GM12891 (cell line): Measurements from ENCODE around the gene RAB4B.

Source experiments
- DNase-seq: peaks from one replicate; pipeline ENCODE4 v3.0.0; 2011; ENCODE audit warnings: low spot score; ENCODE audit not compliant: insufficient read length
- FAIRE-seq: peaks from 2 replicates; lab custom pipeline; 2011; peaks lifted over from hg19 to GRCh38; lab: Jason Lieb, UNC
- PAX5 ChIP-seq: IDR thresholded peaks from 2 replicates; pipeline ENCODE4 v1.6.1; 2011; ENCODE audit warnings: low read length, moderate library complexity, mild to moderate bottlenecking; ENCODE audit not compliant: insufficient read depth, severe bottlenecking
- POLR2A ChIP-seq: IDR thresholded peaks from 2 replicates; pipeline ENCODE4 v1.6.1; 2011; ENCODE audit warnings: low read depth, low read length, control low read depth
- POLR2AphosphoS5 ChIP-seq: IDR thresholded peaks from 2 replicates; pipeline ENCODE4 v1.6.1; 2011; ENCODE audit warnings: low read depth, low read length, control low read depth
- POU2F2 ChIP-seq: IDR thresholded peaks from 2 replicates; pipeline ENCODE4 v1.6.1; 2011; ENCODE audit warnings: low read depth, mild to moderate bottlenecking, control low read depth, low read length, moderate library complexity
- SPI1 ChIP-seq: IDR thresholded peaks from 2 replicates; pipeline ENCODE4 v1.6.1; 2011; ENCODE audit warnings: low read depth, low read length, control low read depth
- TAF1 ChIP-seq: IDR thresholded peaks from 2 replicates; pipeline ENCODE4 v1.6.1; 2011; ENCODE audit warnings: low read depth, low read length, control low read depth

RAB4B gene

GRCh38 chr19:40740747-40741146 is 37.3 kb upstream of the RAB4B start:
- TF ChIP-seq POU2F2 = no peak
- no peak for TF ChIP-seq POLR2A
- TF ChIP-seq TAF1 = no peak
- TF ChIP-seq POLR2AphosphoS5 = no peak
- no peak for TF ChIP-seq PAX5
- no peak for TF ChIP-seq SPI1
- FAIRE-seq (no peak), DNase-seq (no peak)

GRCh38 chr19:40741527-40742390 is 36.3 kb upstream of the RAB4B start:
- no peak for TF ChIP-seq POU2F2
- TF ChIP-seq PAX5 = no peak
- no peak for TF ChIP-seq TAF1
- TF ChIP-seq POLR2AphosphoS5 = no peak
- no peak for TF ChIP-seq POLR2A
- TF ChIP-seq SPI1 = no peak
- peak; percentile 28 for FAIRE-seq
- DNase-seq = no peak

GRCh38 chr19:40742477-40742876 is 35.6 kb upstream of the RAB4B start:
- no peak for FAIRE-seq
- TF ChIP-seq POLR2AphosphoS5 = no peak
- no peak for DNase-seq

- FAIRE-seq (no peak), DNase-seq (no peak)
- TF ChIP-seq POLR2AphosphoS5 (no peak), TAF1 (no peak), SPI1 (no peak), PAX5 (no peak), POLR2A (no peak), POU2F2 (no peak)
These were observed 35.2 kb upstream of the RAB4B start for GRCh38 chr19:40742886-40743285.

- no peak for DNase-seq
- no peak for FAIRE-seq
- no peak for TF ChIP-seq PAX5
- no peak for TF ChIP-seq POU2F2
- TF ChIP-seq POLR2AphosphoS5 = no peak
- TF ChIP-seq SPI1 = no peak
- TF ChIP-seq TAF1 = no peak
- TF ChIP-seq POLR2A = no peak
These were observed 34.1 kb upstream of the RAB4B start for GRCh38 chr19:40743926-40744325.

- DNase-seq (peak; percentile 43), FAIRE-seq (no peak)
- no peak for TF ChIP-seq POU2F2
- TF ChIP-seq POLR2A = no peak
- no peak for TF ChIP-seq TAF1
- no peak for TF ChIP-seq POLR2AphosphoS5
- no peak for TF ChIP-seq SPI1
- no peak for TF ChIP-seq PAX5
These were observed 33.3 kb upstream of the RAB4B start for GRCh38 chr19:40744554-40745401.

- FAIRE-seq = no peak
These were observed 32.7 kb upstream of the RAB4B start for GRCh38 chr19:40745402-40745780.

GRCh38 chr19:40747536-40747935 is 30.5 kb upstream of the RAB4B start:
- no peak for DNase-seq
- TF ChIP-seq PAX5 (no peak), POLR2A (no peak)
- FAIRE-seq = no peak

More at GRCh38 chr19:40745402-40745780, 32.7 kb upstream of the RAB4B start:
- no peak for DNase-seq
- no peak for TF ChIP-seq SPI1
- no peak for TF ChIP-seq TAF1
- TF ChIP-seq POLR2A = no peak
- TF ChIP-seq POLR2AphosphoS5 = no peak
- TF ChIP-seq PAX5 = no peak
- TF ChIP-seq POU2F2 = no peak

- DNase-seq (peak; percentile 90), FAIRE-seq (peak; percentile 94)
- TF ChIP-seq POU2F2 (no peak), POLR2A (peak; percentile 22; the same call in 1 of the 2 replicates), TAF1 (peak; percentile 92), SPI1 (no peak), POLR2AphosphoS5 (no peak; the same call in 1 of the 2 replicates), PAX5 (no peak)
These were observed 27.8 kb upstream of the RAB4B start, which contains the start of gene ACTMAP for GRCh38 chr19:40750058-40750873. Gene ACTMAP (minus strand): TSS chr19:40750477. CDS start chr19:40749803, 674 bp downstream.
